Psoas muscle (tissue), 8 donors: ENCODE results near the gene APIP. TPM values are rescaled to one million over a fixed set of nuclear protein-coding genes. Genes with fewer than 3 reads are reported as not detected.

ENCODE experiments used
- ATAC-seq, 4 donors: fragments of 200-7000 bp; cut with Tn5 transposase; one replicate each; pipeline ENCODE4 v1.9.1; 2020; ENCODE audit warnings: moderate library complexity in 3 of 4, mild to moderate bottlenecking in 2 of 4
- DNase-seq, 2 donors: peaks; one replicate each; pipeline ENCODE4 v3.0.0-alpha.2; 2020
- H3K27ac ChIP-seq: fragments of 200-600 bp; one replicate; pipeline ENCODE4 v1.8.0; 2022
- H3K27me3 ChIP-seq, 3 donors: fragments of 200-600 bp in 1 of 3; one replicate each; pipeline versions ENCODE4 v1.6.1 to v1.8.0; 2013 to 2022; ENCODE audit warnings: low read length in 2 of 3, mild to moderate bottlenecking in 2 of 3, moderate library complexity in 1 of 3; ENCODE audit not compliant: insufficient read depth in 3 of 3
- H3K36me3 ChIP-seq, 2 donors: fragments of 200-600 bp in 1 of 2; one replicate each; pipeline versions ENCODE4 v1.6.1 to v1.8.0; 2013 to 2022; ENCODE audit warnings: low read depth in 1 of 2, mild to moderate bottlenecking in 1 of 2, moderate library complexity in 1 of 2; ENCODE audit not compliant: insufficient read depth in 1 of 2
- H3K4me1 ChIP-seq: fragments of 200-600 bp; one replicate; pipeline ENCODE4 v1.8.0; 2022
- H3K4me3 ChIP-seq: fragments of 200-600 bp; one replicate; pipeline ENCODE4 v1.8.0; 2022; ENCODE audit warnings: mild to moderate bottlenecking
- H3K9me3 ChIP-seq: fragments of 200-600 bp; one replicate; pipeline ENCODE4 v1.8.0; 2022
- WGBS, 3 donors: extraction: QIAGEN DNeasy Blood & Tissue Kit; methylation state at CpG; one replicate each; pipeline versions ENCODE4 v1.1.6 to v1.1.7; 2013; 5-methylcytosine and 5-hydroxymethylcytosine counted together
- intact Hi-C, 2 donors: fragments of 100-400 bp; cut with DNase I; formaldehyde crosslinking; loops; one replicate each; pipeline versions ENCODE4 v1.11.0 to v1.14.2; 2022
- polyA plus RNA-seq, 3 donors: library from polyadenylated mRNA; stranded (reverse); fragments of 200-250 nt; gene quantifications; one replicate each; pipeline ENCODE4 v1.2.3, GENCODE V29; 2013
- total RNA-seq, 4 donors: library from RNA; stranded (reverse); fragmentation: NEBNext Ultra II Directional in 2 of 4; extraction: Animal tissue kit (Norgen Biotek cat#: 25700) in 2 of 4; gene quantifications; one replicate each; pipeline versions ENCODE4 v1.2.1 to v1.2.4, GENCODE V29; 2021 to 2023
- TF ChIP-seq, protein P1 (sequence below): fragments of 200-600 bp; IDR thresholded peaks from one replicate; pipeline ENCODE4 v1.8.0; 2022; ENCODE audit warnings: antibody characterized with exemption
- donor health status: healthy with polysubstance abuse.
- donor health status: DM: no; HTN: no; CAD: no; lungs with moderate emphysema.
- donor health status: Bipolar disorder and iron deficiency.
- donor health status: healthy.
- donor health status: DM: yes; HTN: yes; CAD: no.
- donor health status: DM: no; HTN: no; CAD: no.
- donor health status: DM: no; HTN: no; CAD: no.
- donor health status: DM: yes; HTN: yes; CAD: no.

The APIP gene
- total and polyA plus RNA-seq, 7 donors = 24.1 to 47.2 (median 40.9) TPM

DNA sequence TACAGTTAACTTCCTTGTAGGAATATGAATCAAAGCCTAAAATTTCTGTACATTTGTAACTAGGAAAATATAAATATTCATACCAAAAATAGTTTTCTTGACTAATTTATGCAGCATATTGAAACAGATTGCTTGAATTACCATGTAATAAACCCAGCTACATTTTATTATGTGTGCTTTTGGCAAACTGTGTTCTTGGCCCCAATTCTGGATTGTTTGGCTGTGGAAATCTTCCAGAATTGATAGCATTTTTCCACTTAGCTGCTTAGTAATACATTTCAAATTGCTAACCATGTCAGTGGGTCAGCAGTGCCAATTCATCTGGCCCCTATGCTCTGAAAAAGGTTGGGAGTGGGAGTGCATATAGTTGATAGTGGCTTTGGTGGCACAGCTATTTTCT lies 32.5 kb upstream of the APIP start:
- H3K27ac ChIP-seq = no peak overlapping the region
- peaks cover 0 to 6% of the 10 kb centered on the region in 2 donors for H3K36me3 ChIP-seq
- peaks cover 8% of the 10 kb centered on the region for H3K9me3 ChIP-seq
- no peak overlapping the region for H3K4me3 ChIP-seq
- no peak for DNase-seq
- no peaks in the 10 kb centered on the region for H3K4me1 ChIP-seq
- TF ChIP-seq, protein P1, sequence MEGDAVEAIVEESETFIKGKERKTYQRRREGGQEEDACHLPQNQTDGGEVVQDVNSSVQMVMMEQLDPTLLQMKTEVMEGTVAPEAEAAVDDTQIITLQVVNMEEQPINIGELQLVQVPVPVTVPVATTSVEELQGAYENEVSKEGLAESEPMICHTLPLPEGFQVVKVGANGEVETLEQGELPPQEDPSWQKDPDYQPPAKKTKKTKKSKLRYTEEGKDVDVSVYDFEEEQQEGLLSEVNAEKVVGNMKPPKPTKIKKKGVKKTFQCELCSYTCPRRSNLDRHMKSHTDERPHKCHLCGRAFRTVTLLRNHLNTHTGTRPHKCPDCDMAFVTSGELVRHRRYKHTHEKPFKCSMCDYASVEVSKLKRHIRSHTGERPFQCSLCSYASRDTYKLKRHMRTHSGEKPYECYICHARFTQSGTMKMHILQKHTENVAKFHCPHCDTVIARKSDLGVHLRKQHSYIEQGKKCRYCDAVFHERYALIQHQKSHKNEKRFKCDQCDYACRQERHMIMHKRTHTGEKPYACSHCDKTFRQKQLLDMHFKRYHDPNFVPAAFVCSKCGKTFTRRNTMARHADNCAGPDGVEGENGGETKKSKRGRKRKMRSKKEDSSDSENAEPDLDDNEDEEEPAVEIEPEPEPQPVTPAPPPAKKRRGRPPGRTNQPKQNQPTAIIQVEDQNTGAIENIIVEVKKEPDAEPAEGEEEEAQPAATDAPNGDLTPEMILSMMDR = no peak
- intact Hi-C loops = loop anchor here in 1 of 2 donors (5.0 kb wide), 1 partner anchor 49 kb away; no protein-coding TSS in a partner anchor
- no peaks in the 10 kb centered on the region for H3K27me3 ChIP-seq
- no peak for ATAC-seq

DNA sequence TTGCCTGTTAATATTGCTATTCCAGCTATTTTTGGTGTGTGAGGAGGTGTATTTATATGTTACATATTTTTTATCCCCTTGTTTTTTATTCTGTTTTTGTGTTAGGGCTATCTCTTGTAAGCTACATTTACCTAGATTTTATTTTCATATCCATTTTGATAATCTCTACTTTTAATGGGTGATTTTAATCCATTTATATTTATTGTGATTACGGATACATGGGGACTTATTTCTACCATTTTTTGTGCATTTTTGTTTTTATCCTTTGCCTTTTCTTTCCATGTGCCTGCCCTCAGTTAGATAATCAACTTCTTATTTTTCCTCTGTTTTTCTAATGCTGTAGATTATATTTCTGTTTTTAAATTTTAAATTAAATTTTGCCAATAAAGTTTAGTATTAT lies 28.5 kb upstream of the APIP start:
- TF ChIP-seq, protein P1 = no peak
- intact Hi-C loops = loop anchor here (5.0 kb wide), 2 partner anchors 53 to 1753 kb away; no protein-coding TSS in a partner anchor
- H3K36me3 ChIP-seq = peaks cover 0 to 6% of the 10 kb centered on the region in 2 donors
- no peak for ATAC-seq
- peaks cover 8% of the 10 kb centered on the region for H3K9me3 ChIP-seq
- peaks cover 5% of the 10 kb centered on the region for H3K4me1 ChIP-seq
- H3K4me3 ChIP-seq = no peak overlapping the region
- H3K27ac ChIP-seq = no peak overlapping the region
- DNase-seq = no peak
- WGBS, 3 donors = 98 to 100% (median 100%) methylated on average over 1 of the region's 1 CpG
- H3K27me3 ChIP-seq = no peaks in the 10 kb centered on the region

DNA sequence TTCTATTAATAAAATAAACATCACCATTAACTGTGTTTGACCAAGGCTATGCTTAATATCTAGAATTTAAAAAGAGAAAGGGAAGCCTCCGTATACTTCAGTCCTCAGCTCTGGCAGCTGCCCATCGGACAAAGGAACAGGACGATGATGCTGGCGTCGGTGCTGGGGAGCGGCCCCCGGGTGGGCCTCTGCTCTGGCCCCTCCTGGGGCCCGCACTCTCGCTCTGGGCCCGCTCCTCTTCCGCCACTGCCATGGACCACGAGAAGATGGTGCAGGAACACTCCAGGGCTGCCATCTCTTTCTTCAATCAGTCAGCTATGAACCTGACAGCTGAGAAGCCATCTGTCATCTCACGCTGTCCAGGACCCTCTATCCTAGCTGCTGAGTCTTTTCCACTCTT lies 25.5 kb upstream of the APIP start:
- H3K27ac ChIP-seq = no peak overlapping the region
- H3K9me3 ChIP-seq = peaks cover 8% of the 10 kb centered on the region
- no peaks in the 10 kb centered on the region for H3K27me3 ChIP-seq
- H3K4me1 ChIP-seq = peaks cover 9% of the 10 kb centered on the region
- H3K4me3 ChIP-seq = no peak overlapping the region
- H3K36me3 ChIP-seq = no peaks in the 10 kb centered on the region
- DNase-seq (no peak), ATAC-seq (no peak)
- WGBS, 3 donors = 94 to 97% (median 96%) methylated on average over 13 of the region's 13 CpGs
- intact Hi-C loops = loop anchor here in 1 of 2 donors (5.0 kb wide), 1 partner anchor 1756 kb away; no protein-coding TSS in a partner anchor
- TF ChIP-seq, protein P1 = no peak

DNA sequence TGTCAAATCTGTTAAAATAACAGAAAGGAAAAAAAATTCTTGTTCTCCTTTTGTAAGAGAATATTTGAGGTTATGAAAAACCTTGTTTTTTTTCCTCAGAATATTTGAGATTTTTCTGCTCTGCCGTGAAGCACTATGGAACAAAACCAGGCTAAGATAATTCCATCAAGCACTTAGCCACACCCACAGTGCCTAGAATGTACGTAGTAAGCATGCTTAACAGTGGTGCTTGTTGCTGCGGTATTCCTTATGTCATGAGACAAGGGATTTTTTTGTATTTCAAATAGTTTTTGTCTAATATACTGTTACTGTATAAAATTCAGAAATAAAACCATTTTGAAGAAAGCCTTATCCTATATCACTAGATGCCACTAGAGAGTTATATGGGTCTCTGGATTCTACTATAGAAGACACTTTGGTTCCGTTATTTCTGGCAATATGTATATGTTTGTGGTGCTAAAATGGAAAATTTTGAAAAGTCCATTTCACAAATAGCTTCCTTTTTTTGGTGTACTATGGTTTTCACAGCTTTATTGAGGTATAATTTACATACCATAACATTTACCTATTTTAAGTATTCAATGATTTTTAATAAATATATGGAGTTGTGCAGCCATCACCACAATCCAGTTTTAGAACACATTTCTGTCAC lies 24.0 kb upstream of the APIP start:
- Histone ChIP-seq H3K9me3 (peaks cover 8% of the 10 kb centered on the region), H3K4me1 (peaks cover 9% of the 10 kb centered on the region), H3K27ac (no peak overlapping the region), H3K27me3 (no peaks in the 10 kb centered on the region), H3K4me3 (no peak overlapping the region), H3K36me3 (no peaks in the 10 kb centered on the region)
- DNase-seq (no peak), ATAC-seq (no peak)
- whole genome bisulfite sequencing, 3 donors = 62 to 67% (median 66%) methylated on average over 4 of the region's 4 CpGs
- TF ChIP-seq, protein P1 = no peak
- intact Hi-C loops = loop anchor here in 1 of 2 donors (5.0 kb wide), 1 partner anchor 1757 kb away; no protein-coding TSS in a partner anchor

DNA sequence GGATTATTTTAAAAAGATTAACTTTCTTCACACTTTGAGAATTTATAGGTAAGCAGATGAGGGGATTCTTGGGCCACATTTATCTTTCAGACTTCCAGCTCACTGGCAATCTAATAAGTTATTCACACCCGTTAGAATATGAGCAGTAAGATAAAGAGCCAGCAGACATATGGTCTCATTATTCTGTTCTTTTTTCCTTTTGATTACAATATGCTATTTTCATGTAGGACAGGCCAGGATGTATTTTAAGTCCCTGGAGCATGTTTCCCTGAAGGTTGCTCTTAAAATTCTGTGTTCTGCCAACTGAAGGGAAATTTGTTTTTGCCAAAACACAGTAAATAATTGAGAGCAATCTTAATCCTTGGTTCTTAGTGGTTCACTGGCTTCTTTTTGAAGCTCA lies 22.4 kb upstream of the APIP start:
- intact Hi-C loops = no loop called here
- Histone ChIP-seq H3K36me3 (peaks cover 0 to 4% of the 10 kb centered on the region in 2 donors), H3K4me3 (no peak overlapping the region), H3K27ac (no peak overlapping the region), H3K9me3 (no peaks in the 10 kb centered on the region), H3K4me1 (peaks cover 9% of the 10 kb centered on the region), H3K27me3 (no peaks in the 10 kb centered on the region)
- TF ChIP-seq, protein P1 = no peak
- no peak for ATAC-seq
- WGBS, 3 donors = 26 to 62% (median 36%) methylated on average over 1 of the region's 1 CpG
- DNase-seq = no peak
